OCI-LY1 (cell line): ENCODE measurements around the gene TEDC1.

ENCODE experiments used
- H2AFZ ChIP-seq: fragments of 200-600 bp; sonication (generic), shearing (Covaris generic); 2 replicates; pipeline ENCODE4 v1.6.0; 2014; ENCODE audit warnings: antibody characterized with exemption, mild to moderate bottlenecking, low read length
- H3F3A ChIP-seq: fragments of 200-600 bp; sonication (generic), shearing (Covaris generic); 2 replicates; pipeline ENCODE4 v1.6.0; 2014; ENCODE audit warnings: mild to moderate bottlenecking, antibody characterized with exemption, low read length, moderate library complexity; ENCODE audit not compliant: insufficient read depth
- H3K27ac ChIP-seq: fragments of 200-600 bp; sonication (generic); 2 replicates; pipeline ENCODE4 v1.5.1; 2014; ENCODE audit warnings: low read length, mixed run types, mild to moderate bottlenecking, low read depth; ENCODE audit not compliant: poor library complexity, severe bottlenecking
- H3K27me3 ChIP-seq: fragments of 200-600 bp; sonication (generic); 2 replicates; pipeline ENCODE4 v1.6.0; 2014; ENCODE audit warnings: antibody characterized with exemption, mild to moderate bottlenecking, low read length, moderate library complexity; ENCODE audit not compliant: insufficient read depth
- H3K36me3 ChIP-seq: fragments of 200-600 bp; sonication (generic); 2 replicates; pipeline ENCODE4 v1.6.1; 2014; ENCODE audit warnings: mild to moderate bottlenecking, antibody characterized with exemption, low read length, moderate library complexity, mixed read lengths; ENCODE audit not compliant: insufficient read depth
- H3K4me1 ChIP-seq: fragments of 200-600 bp; sonication (generic); 2 replicates; pipeline ENCODE4 v1.5.1; 2014; ENCODE audit warnings: mild to moderate bottlenecking, low read length, moderate library complexity; ENCODE audit not compliant: insufficient read depth, severe bottlenecking
- H3K4me2 ChIP-seq: fragments of 200-600 bp; sonication (generic), shearing (Covaris generic); 2 replicates; pipeline ENCODE4 v1.6.1; 2014; ENCODE audit warnings: low read length
- H3K4me3 ChIP-seq: fragments of 200-600 bp; sonication (generic); 2 replicates; pipeline ENCODE4 v1.5.1; 2014; ENCODE audit warnings: low read length, low read depth, mild to moderate bottlenecking, mixed read lengths; ENCODE audit not compliant: poor library complexity, severe bottlenecking
- H3K79me2 ChIP-seq: fragments of 200-600 bp; shearing (Covaris generic); 2 replicates; pipeline ENCODE4 v1.6.1; 2016; ENCODE audit warnings: mixed run types, low read length, mixed read lengths; ENCODE audit not compliant: insufficient read depth
- H3K9ac ChIP-seq: fragments of 200-600 bp; sonication (generic), shearing (Covaris generic); 2 replicates; pipeline ENCODE4 v1.6.1; 2014; ENCODE audit warnings: mild to moderate bottlenecking, low read length, mixed read lengths
- H3K9me2 ChIP-seq: fragments of 200-600 bp; sonication (generic), shearing (Covaris generic); 2 replicates; pipeline ENCODE4 v1.6.1; 2014; ENCODE audit warnings: low read depth, mild to moderate bottlenecking, low read length, mixed read lengths
- H3K9me3 ChIP-seq: fragments of 200-600 bp; shearing (Covaris generic); 2 replicates; pipeline ENCODE4 v1.6.1; 2014; ENCODE audit warnings: low read length, mixed read lengths
- H4K20me1 ChIP-seq: fragments of 200-600 bp; sonication (generic), shearing (Covaris generic); 2 replicates; pipeline ENCODE4 v1.6.0; 2016; ENCODE audit warnings: mild to moderate bottlenecking, low read length; ENCODE audit not compliant: insufficient read depth
- CTCF ChIP-seq: fragments of 200-600 bp; sonication (generic), shearing (Covaris generic); IDR thresholded peaks from 2 replicates; pipeline ENCODE4 v1.5.1; 2017; ENCODE audit warnings: mild to moderate bottlenecking, antibody characterized with exemption, low read length, moderate library complexity, mixed read lengths
- EZH2 ChIP-seq: fragments of 200-600 bp; sonication (generic), shearing (Covaris generic); IDR thresholded peaks from 2 replicates; pipeline ENCODE4 v1.8.0; 2017; ENCODE audit warnings: borderline replicate concordance, mixed run types, mild to moderate bottlenecking, antibody characterized with exemption, low read length, moderate library complexity, mixed read lengths

TEDC1 gene

GRCh38 chr14:105468621-105469241, 22.3 kb upstream of the TEDC1 start:
- H3K27ac ChIP-seq: no peak overlapping the region
- H3K79me2 ChIP-seq: no peaks in the 10 kb centered on the region
- no peaks in the 10 kb centered on the region for H3F3A ChIP-seq
- no peaks in the 10 kb centered on the region for H3K9me2 ChIP-seq
- no peak overlapping the region for H3K4me2 ChIP-seq
- H3K9ac ChIP-seq: no peak overlapping the region
- no peaks in the 10 kb centered on the region for H3K9me3 ChIP-seq
- H2AFZ ChIP-seq: no peak overlapping the region
- peaks cover 67% of the 10 kb centered on the region for H3K36me3 ChIP-seq
- no peaks in the 10 kb centered on the region for H4K20me1 ChIP-seq
- no peak for TF ChIP-seq CTCF
- no peak overlapping the region for H3K4me3 ChIP-seq
- no peaks in the 10 kb centered on the region for H3K27me3 ChIP-seq
- no peaks in the 10 kb centered on the region for H3K4me1 ChIP-seq

GRCh38 chr14:105469456-105470349, 21.3 kb upstream of the TEDC1 start:
- H4K20me1 ChIP-seq: no peaks in the 10 kb centered on the region

More at GRCh38 chr14:105469456-105470349, 21.3 kb upstream of the TEDC1 start:
- Histone ChIP-seq H2AFZ (no peak overlapping the region), H3K36me3 (peaks cover 58% of the 10 kb centered on the region), H3K4me1 (peaks cover under 1% of the 10 kb centered on the region), H3K4me2 (no peak overlapping the region), H3K9me2 (no peaks in the 10 kb centered on the region), H3K79me2 (no peaks in the 10 kb centered on the region), H3K27me3 (no peaks in the 10 kb centered on the region), H3K27ac (no peak overlapping the region), H3K4me3 (no peak overlapping the region), H3F3A (no peaks in the 10 kb centered on the region), H3K9ac (no peak overlapping the region), H3K9me3 (no peaks in the 10 kb centered on the region)
- TF ChIP-seq CTCF (no peak), EZH2 (no peak)
